Body of pancreas (tissue), 4 donors: ENCODE measurements around the gene CUL5. TPM values are rescaled to one million over a fixed set of nuclear protein-coding genes. Genes with fewer than 3 reads are reported as not detected.

ENCODE experiments used
- ATAC-seq: fragments of 150-250 bp; one replicate; pipeline ENCODE4 v1.9.1; 2016
- DNase-seq, 4 donors: peaks; one replicate each; pipeline ENCODE4 v3.0.0-alpha.2; 2019
- H3K27ac ChIP-seq, 4 donors: fragments of 200-600 bp; sonication (generic); 1 replicate in 3 of 4; 2 replicates in 1 of 4; pipeline versions ENCODE4 v1.5.1 to v1.6.1; 2016 to 2019; ENCODE audit warnings: mild to moderate bottlenecking in 1 of 4, mixed read lengths in 1 of 4, moderate library complexity in 1 of 4
- H3K27me3 ChIP-seq, 2 donors: fragments of 200-600 bp; sonication (generic); one replicate each; pipeline ENCODE4 v1.6.0; 2016; ENCODE audit warnings: mild to moderate bottlenecking in 1 of 2
- H3K36me3 ChIP-seq, 2 donors: fragments of 200-600 bp; sonication (generic); replicated peaks in 1 of 2; 2 replicates each; pipeline ENCODE4 v1.5.1; 2016; ENCODE audit warnings: low read depth in 2 of 2; ENCODE audit not compliant: insufficient read depth in 1 of 2
- H3K4me1 ChIP-seq: fragments of 200-600 bp; sonication (generic); one replicate; pipeline ENCODE4 v1.6.0; 2016
- H3K4me3 ChIP-seq, 2 donors: fragments of 200-600 bp; sonication (generic); 1 replicate in 1 of 2; 2 replicates in 1 of 2; pipeline ENCODE4 v1.5.1; 2016 to 2019
- H3K9me3 ChIP-seq, 3 donors: fragments of 200-600 bp; sonication (generic); 1 replicate in 2 of 3; 2 replicates in 1 of 3; pipeline ENCODE4 v1.5.1; 2016
- POLR2A ChIP-seq, 3 donors: fragments of 450-650 bp; IDR thresholded peaks; one replicate each; pipeline ENCODE4 v1.6.1; 2016; ENCODE audit warnings: antibody characterized with exemption in 3 of 3, mild to moderate bottlenecking in 2 of 3
- WGBS, 2 donors: methylation state at CpG; one replicate each; pipeline ENCODE4 v1.1.5; 2017; 5-methylcytosine and 5-hydroxymethylcytosine counted together
- intact Hi-C: fragments of 100-400 bp; cut with DNase I; formaldehyde crosslinking; loops from one replicate; pipeline ENCODE4 v1.15.1; 2023
- total RNA-seq, 2 donors: library from RNA; depleted of rRNA; stranded (reverse); fragments of >200 nt; gene quantifications; one replicate each; pipeline ENCODE4 v1.1.0, GENCODE V29; 2016
- TF ChIP-seq, protein P1 (sequence below), 7 experiments: fragments of 450-650 bp in 4 of 7; fragments of 200-600 bp in 3 of 7; sonication (generic) in 3 of 7; IDR thresholded peaks; one replicate each; pipeline ENCODE4 v1.5.1; 2016 to 2019; ENCODE audit warnings: antibody characterized with exemption in 7 of 7

Gene CUL5
- total RNA-seq, 2 donors from 2014 or later, result 13.7 to 39.9 TPM

GRCh38 chr11:108003623-108004022 is 5.1 kb upstream of the CUL5 start:
- H3K27ac ChIP-seq, result no peak overlapping the region
- ATAC-seq (no peak), DNase-seq (no peak)
- H3K27me3 ChIP-seq, result no peaks in the 10 kb centered on the region
- H3K36me3 ChIP-seq, result no peaks in the 10 kb centered on the region
- intact Hi-C loops, result no loop called here
- no peaks in the 10 kb centered on the region for H3K4me1 ChIP-seq
- TF ChIP-seq POLR2A (IDR thresholded peaks at IDR 0.05), result no peak
- TF ChIP-seq, protein P1, sequence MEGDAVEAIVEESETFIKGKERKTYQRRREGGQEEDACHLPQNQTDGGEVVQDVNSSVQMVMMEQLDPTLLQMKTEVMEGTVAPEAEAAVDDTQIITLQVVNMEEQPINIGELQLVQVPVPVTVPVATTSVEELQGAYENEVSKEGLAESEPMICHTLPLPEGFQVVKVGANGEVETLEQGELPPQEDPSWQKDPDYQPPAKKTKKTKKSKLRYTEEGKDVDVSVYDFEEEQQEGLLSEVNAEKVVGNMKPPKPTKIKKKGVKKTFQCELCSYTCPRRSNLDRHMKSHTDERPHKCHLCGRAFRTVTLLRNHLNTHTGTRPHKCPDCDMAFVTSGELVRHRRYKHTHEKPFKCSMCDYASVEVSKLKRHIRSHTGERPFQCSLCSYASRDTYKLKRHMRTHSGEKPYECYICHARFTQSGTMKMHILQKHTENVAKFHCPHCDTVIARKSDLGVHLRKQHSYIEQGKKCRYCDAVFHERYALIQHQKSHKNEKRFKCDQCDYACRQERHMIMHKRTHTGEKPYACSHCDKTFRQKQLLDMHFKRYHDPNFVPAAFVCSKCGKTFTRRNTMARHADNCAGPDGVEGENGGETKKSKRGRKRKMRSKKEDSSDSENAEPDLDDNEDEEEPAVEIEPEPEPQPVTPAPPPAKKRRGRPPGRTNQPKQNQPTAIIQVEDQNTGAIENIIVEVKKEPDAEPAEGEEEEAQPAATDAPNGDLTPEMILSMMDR (IDR thresholded peaks at IDR 0.05), result no peak
- H3K4me3 ChIP-seq, result no peak overlapping the region
- 75 to 84% methylated on average over 5 of the region's 5 CpGs for WGBS, 2 donors
- H3K9me3 ChIP-seq, result no peaks in the 10 kb centered on the region

GRCh38 chr11:108007819-108008218 is 879 bp upstream of the CUL5 start:
- intact Hi-C loops, result no loop called here
- TF ChIP-seq, protein P1 (IDR thresholded peaks at IDR 0.05), result no peak
- no peak for TF ChIP-seq POLR2A (IDR thresholded peaks at IDR 0.05)
- Histone ChIP-seq H3K4me3 (no peak overlapping the region), H3K27me3 (no peaks in the 10 kb centered on the region), H3K4me1 (peaks cover 26% of the 10 kb centered on the region), H3K36me3 (no peaks in the 10 kb centered on the region), H3K27ac (no peak overlapping the region), H3K9me3 (no peaks in the 10 kb centered on the region)
- ATAC-seq (no peak), DNase-seq (no peak)
- WGBS, 2 donors, result 91 to 92% methylated on average over 18 of the region's 18 CpGs

- Histone ChIP-seq H3K4me3 (peak overlapping the region; percentile 79 to 98), H3K27ac (peak overlapping the region; percentile 91 to 98 (median 97)), H3K9me3 (no peaks in the 10 kb centered on the region), H3K4me1 (peaks cover 37% of the 10 kb centered on the region), H3K27me3 (no peaks in the 10 kb centered on the region), H3K36me3 (no peaks in the 10 kb centered on the region)
- TF ChIP-seq, protein P1 (IDR thresholded peaks at IDR 0.05), result no peak
- TF ChIP-seq POLR2A (IDR thresholded peaks at IDR 0.05), result no peak
- ATAC-seq, result peak; percentile 14
- no peak for DNase-seq
- intact Hi-C loops, result no loop called here
- WGBS, 2 donors, result 1 to 2% methylated on average over 31 of the region's 31 CpGs
These were observed 1.0 kb downstream of the CUL5 start for GRCh38 chr11:108009497-108010370.

DNA sequence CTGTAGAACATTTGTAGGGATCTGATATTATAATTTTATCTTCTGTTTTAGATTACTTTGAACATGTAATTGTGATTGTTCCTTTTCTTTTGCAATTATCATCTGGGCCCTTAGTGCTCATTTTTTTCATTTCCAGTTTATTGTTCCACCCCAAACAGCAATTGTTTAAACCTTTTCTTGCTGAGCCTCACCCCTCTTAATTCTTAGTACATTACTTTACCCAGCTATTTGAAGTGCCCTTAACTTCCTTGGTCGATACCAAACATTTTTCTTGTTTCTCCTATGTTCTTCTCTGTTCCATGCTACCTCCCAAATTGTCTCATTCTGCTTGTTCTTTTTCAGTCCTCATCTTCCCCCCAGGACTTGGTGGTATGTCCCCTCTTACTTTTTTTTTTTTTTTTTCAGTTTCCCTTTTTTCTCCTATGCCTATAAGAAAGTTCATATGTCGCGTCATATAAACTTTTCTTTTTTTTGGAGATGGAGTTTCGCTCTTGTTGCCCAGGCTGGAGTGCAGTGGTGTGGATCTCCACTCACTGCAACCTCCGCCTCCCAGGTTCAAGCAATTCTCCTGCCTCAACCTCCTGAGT is 3.5 kb downstream of the CUL5 start:
- no peak for TF ChIP-seq POLR2A (IDR thresholded peaks at IDR 0.05)
- TF ChIP-seq, protein P1 (IDR thresholded peaks at IDR 0.05), result no peak
- H3K27me3 ChIP-seq, result no peaks in the 10 kb centered on the region
- no peak for ATAC-seq
- intact Hi-C loops, result no loop called here
- no peaks in the 10 kb centered on the region for H3K9me3 ChIP-seq
- DNase-seq, result no peak
- peaks cover 55% of the 10 kb centered on the region for H3K4me1 ChIP-seq
- 92 to 95% methylated on average over 5 of the region's 5 CpGs for WGBS, 2 donors
- H3K4me3 ChIP-seq, result no peak overlapping the region
- H3K27ac ChIP-seq, result no peak overlapping the region
- no peaks in the 10 kb centered on the region for H3K36me3 ChIP-seq
